Measurements from ENCODE around the gene KCNK3. TPM values are rescaled to one million over a fixed set of nuclear protein-coding genes. Genes with fewer than 3 reads are reported as not detected.

The KCNK3 gene
- total RNA-seq, 4 donors from 2014 or later = 2.0 to 13.9 (median 9.8) TPM

- WGBS, 2 donors (ENCODE audit: low coverage in 1 of 2) = 67 to 69% methylated on average over 11 of the region's 12 CpGs
- TF ChIP-seq EP300 (IDR thresholded peaks at IDR 0.05) (no peak), POLR2AphosphoS5 (IDR thresholded peaks at IDR 0.05) (no peak), POLR2A (IDR thresholded peaks at IDR 0.05) (no peak)
- TF ChIP-seq, protein P1, sequence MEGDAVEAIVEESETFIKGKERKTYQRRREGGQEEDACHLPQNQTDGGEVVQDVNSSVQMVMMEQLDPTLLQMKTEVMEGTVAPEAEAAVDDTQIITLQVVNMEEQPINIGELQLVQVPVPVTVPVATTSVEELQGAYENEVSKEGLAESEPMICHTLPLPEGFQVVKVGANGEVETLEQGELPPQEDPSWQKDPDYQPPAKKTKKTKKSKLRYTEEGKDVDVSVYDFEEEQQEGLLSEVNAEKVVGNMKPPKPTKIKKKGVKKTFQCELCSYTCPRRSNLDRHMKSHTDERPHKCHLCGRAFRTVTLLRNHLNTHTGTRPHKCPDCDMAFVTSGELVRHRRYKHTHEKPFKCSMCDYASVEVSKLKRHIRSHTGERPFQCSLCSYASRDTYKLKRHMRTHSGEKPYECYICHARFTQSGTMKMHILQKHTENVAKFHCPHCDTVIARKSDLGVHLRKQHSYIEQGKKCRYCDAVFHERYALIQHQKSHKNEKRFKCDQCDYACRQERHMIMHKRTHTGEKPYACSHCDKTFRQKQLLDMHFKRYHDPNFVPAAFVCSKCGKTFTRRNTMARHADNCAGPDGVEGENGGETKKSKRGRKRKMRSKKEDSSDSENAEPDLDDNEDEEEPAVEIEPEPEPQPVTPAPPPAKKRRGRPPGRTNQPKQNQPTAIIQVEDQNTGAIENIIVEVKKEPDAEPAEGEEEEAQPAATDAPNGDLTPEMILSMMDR (IDR thresholded peaks at IDR 0.05) = no peak
- peak overlapping the region in 3 of 4 donors; percentile 64 to 73 (median 65) for H3K27ac ChIP-seq
Measured at GRCh38 chr2:26650713-26651469, 41.6 kb upstream of the KCNK3 start.

GRCh38 chr2:26651470-26651771 is 41.1 kb upstream of the KCNK3 start:
- Histone ChIP-seq H3K4me3 (no peak overlapping the region), H3K4me1 (peaks cover 0 to 25% (median 0%) of the 10 kb centered on the region in 3 donors), H3K27ac (peak overlapping the region in 3 of 4 donors; percentile 64 to 73 (median 65)), H3K27me3 (no peaks in the 10 kb centered on the region), H3K36me3 (no peaks in the 10 kb centered on the region), H3K9me3 (no peaks in the 10 kb centered on the region)
- 39 to 54% methylated on average over 3 to 7 of the region's 7 CpGs for WGBS, 2 donors (ENCODE audit: low coverage in 1 of 2)
- TF ChIP-seq POLR2AphosphoS5 (IDR thresholded peaks at IDR 0.05) (no peak), POLR2A (IDR thresholded peaks at IDR 0.05) (no peak), EP300 (IDR thresholded peaks at IDR 0.05) (no peak)
- TF ChIP-seq, protein P1 (IDR thresholded peaks at IDR 0.05) = no peak
- no peak for ATAC-seq

More at GRCh38 chr2:26650713-26651469, 41.6 kb upstream of the KCNK3 start:
- H3K36me3 ChIP-seq = no peaks in the 10 kb centered on the region
- no peaks in the 10 kb centered on the region for H3K27me3 ChIP-seq
- H3K4me1 ChIP-seq = peaks cover 0 to 25% (median 0%) of the 10 kb centered on the region in 3 donors
- H3K9me3 ChIP-seq = no peaks in the 10 kb centered on the region
- no peak overlapping the region for H3K4me3 ChIP-seq
- no peak for ATAC-seq

DNA sequence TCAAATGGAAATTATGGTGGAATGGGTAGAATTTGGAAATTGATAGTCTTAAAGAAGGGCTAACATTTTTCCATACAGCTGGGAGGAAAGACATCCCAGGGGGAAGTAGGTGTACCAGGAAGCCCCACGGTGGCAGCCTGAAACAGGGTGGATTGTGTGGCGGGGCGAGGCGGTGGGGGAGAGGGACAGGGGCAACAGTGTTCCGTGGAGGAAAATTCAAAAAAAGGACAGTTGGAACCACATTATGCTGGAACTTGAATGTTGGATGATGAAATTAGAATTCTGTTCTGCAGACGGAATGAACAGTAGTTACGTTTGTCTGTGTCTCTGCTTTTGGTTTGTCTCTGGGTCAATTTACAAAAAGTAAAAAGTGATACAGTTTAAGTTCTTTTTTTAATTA is 40.7 kb upstream of the KCNK3 start:
- Histone ChIP-seq H3K27me3 (no peaks in the 10 kb centered on the region), H3K4me3 (no peak overlapping the region), H3K4me1 (peaks cover 0 to 25% (median 0%) of the 10 kb centered on the region in 3 donors), H3K9me3 (no peaks in the 10 kb centered on the region), H3K36me3 (no peaks in the 10 kb centered on the region), H3K27ac (peak overlapping the region in 3 of 4 donors; percentile 64 to 73 (median 65))
- 51 to 64% methylated on average over 7 of the region's 7 CpGs for WGBS, 2 donors (ENCODE audit: low coverage in 1 of 2)
- TF ChIP-seq EP300 (IDR thresholded peaks at IDR 0.05) = no peak
- TF ChIP-seq, protein P1 (IDR thresholded peaks at IDR 0.05) = no peak
- TF ChIP-seq POLR2AphosphoS5 (IDR thresholded peaks at IDR 0.05) = no peak
- TF ChIP-seq POLR2A (IDR thresholded peaks at IDR 0.05) = no peak
- no peak for ATAC-seq

GRCh38 chr2:26652361-26653041 is 40.0 kb upstream of the KCNK3 start:
- Histone ChIP-seq H3K4me1 (peaks cover 0 to 25% (median 0%) of the 10 kb centered on the region in 3 donors), H3K27me3 (no peaks in the 10 kb centered on the region), H3K27ac (peak overlapping the region in 3 of 4 donors; percentile 64 to 70 (median 65)), H3K9me3 (no peaks in the 10 kb centered on the region), H3K36me3 (no peaks in the 10 kb centered on the region), H3K4me3 (no peak overlapping the region)
- peak; percentile 82 for ATAC-seq
- 17 to 50% methylated on average over 4 to 5 of the region's 12 CpGs for WGBS, 2 donors (ENCODE audit: low coverage in 1 of 2)
- no peak for TF ChIP-seq EP300 (IDR thresholded peaks at IDR 0.05)
- TF ChIP-seq, protein P1 (IDR thresholded peaks at IDR 0.05) = no peak
- no peak for TF ChIP-seq POLR2A (IDR thresholded peaks at IDR 0.05)
- TF ChIP-seq POLR2AphosphoS5 (IDR thresholded peaks at IDR 0.05) = no peak

Measured in gastroesophageal sphincter (tissue), 4 donors.